Mammary epithelial cell (primary cell): Measurements from ENCODE around the gene SCP2.

Source experiments
- CTCF ChIP-seq, 2 donors: IDR thresholded peaks in 1 of 2; conservative IDR thresholded peaks in 1 of 2; 2 replicates each; pipeline ENCODE4 v1.5.1; 2011 to 2012; ENCODE audit warnings: inconsistent platforms in 2 of 2, low read length in 2 of 2, mild to moderate bottlenecking in 2 of 2, control low read depth in 1 of 2, low read depth in 1 of 2; ENCODE audit not compliant: insufficient read depth in 1 of 2; ENCODE audit errors: extremely low read depth in 1 of 2
- EZH2 ChIP-seq: IDR thresholded peaks from 2 replicates; pipeline ENCODE4 v1.6.1; 2012; ENCODE audit warnings: low read length, inconsistent platforms, borderline replicate concordance

- TF ChIP-seq CTCF (conservative IDR thresholded peaks at IDR 0.05 in 1 of 2, IDR thresholded peaks at IDR 0.05 in 1 of 2; ENCODE audit: extremely low read depth in 1 of 2, insufficient read depth in 1 of 2, low read depth in 1 of 2, low read length in 2 of 2) (no peak), EZH2 (no peak)
Observed at GRCh38 chr1:52877554-52877953, 49.5 kb upstream of the SCP2 start.
